Mucosa of descending colon (tissue), 3 donors: ENCODE results near the gene ADAMTS19. TPM values are rescaled to one million over a fixed set of nuclear protein-coding genes. Genes with fewer than 3 reads are reported as not detected.
"Not testable (repeated sequence)": the region's sequence is repeated elsewhere in the genome, so short reads cannot be mapped to it uniquely, and the experiment has no call there.

Source experiments
- ATAC-seq: fragments of 200-7000 bp; cut with Tn5 transposase; one replicate; pipeline ENCODE4 v1.9.1; 2020; ENCODE audit warnings: mild to moderate bottlenecking, moderate library complexity
- DNase-seq, 3 donors: peaks; one replicate each; pipeline ENCODE4 v3.0.0-alpha.2; 2020
- H3K36me3 ChIP-seq: fragments of 200-600 bp; one replicate; pipeline ENCODE4 v1.8.0; 2021; ENCODE audit warnings: low read depth, mild to moderate bottlenecking
- H3K4me1 ChIP-seq: fragments of 200-600 bp; one replicate; pipeline ENCODE4 v1.8.0; 2021; ENCODE audit warnings: low read depth, mild to moderate bottlenecking
- H3K4me3 ChIP-seq: fragments of 200-600 bp; one replicate; pipeline ENCODE4 v1.8.0; 2021; ENCODE audit warnings: mild to moderate bottlenecking
- H3K9me3 ChIP-seq: fragments of 200-600 bp; one replicate; pipeline ENCODE4 v1.8.0; 2021; ENCODE audit warnings: mild to moderate bottlenecking
- intact Hi-C, 2 donors: fragments of 100-400 bp; cut with DNase I in 1 of 2; cut with micrococcal nuclease in 1 of 2; formaldehyde crosslinking; loops; one replicate each; pipeline versions ENCODE4 v1.11.0 to v1.11.1; 2022; cut with DNase I, micrococcal nuclease
- total RNA-seq, 3 donors: library from RNA; stranded (reverse); fragmentation: NEBNext Ultra II Directional in 2 of 3; extraction: Animal tissue kit (Norgen Biotek cat#: 25700) in 2 of 3; gene quantifications; one replicate each; pipeline versions ENCODE4 v1.2.1 to v1.2.4, GENCODE V29; 2021 to 2023
- TF ChIP-seq, protein P1 (sequence below): fragments of 200-600 bp; IDR thresholded peaks from one replicate; pipeline ENCODE4 v1.8.0; 2022; ENCODE audit warnings: antibody characterized with exemption, mild to moderate bottlenecking
- donor health status: DM: no; HTN: no; CAD: no; lungs with moderate emphysema.
- donor health status: DM: no; HTN: no; CAD: no.
- donor health status: DM: no; HTN: yes; CAD: no.

ADAMTS19 gene
- total RNA-seq, 3 donors from 2014 or later: 0.12 to 1.6 (median 0.75) TPM

DNA sequence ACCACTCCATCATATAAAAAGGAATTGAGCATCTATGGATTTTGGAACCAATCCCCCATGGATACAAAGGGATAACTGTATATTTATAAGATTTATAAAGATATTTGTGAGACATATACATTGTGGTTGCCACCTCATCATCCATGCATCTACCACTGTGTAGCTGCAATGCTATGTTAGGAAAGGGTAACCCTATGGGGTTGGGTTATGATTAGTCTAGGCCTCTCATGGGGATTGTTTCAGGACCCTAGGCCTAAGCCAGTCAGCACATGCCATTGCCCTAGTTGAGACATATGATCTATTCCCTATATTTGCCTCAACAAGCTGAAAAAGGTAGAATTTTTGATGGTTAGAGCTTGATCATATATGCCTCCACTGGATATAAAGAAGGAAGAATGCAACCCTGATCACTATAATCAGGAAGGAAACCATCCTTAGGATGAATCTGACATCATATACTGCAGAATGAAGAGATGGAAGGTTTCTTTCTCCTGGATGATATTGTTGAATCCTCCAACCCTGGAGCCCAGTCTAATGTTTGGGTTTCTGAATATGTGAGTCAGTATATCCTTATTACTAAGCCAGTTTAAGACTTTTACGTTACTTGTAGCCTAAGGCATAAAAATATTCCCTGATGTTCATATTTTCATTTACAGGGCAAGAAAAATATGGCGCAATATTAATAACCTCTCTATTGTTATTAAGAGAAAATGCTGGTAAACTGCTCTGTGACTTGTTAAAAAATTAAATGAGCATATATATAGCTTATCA, 94.2 kb downstream of the ADAMTS19 start:
- no peak overlapping the region for H3K4me3 ChIP-seq
- no peaks in the 10 kb centered on the region for H3K4me1 ChIP-seq
- DNase-seq (no peak), ATAC-seq (no peak)
- H3K36me3 ChIP-seq: no peaks in the 10 kb centered on the region
- no peaks in the 10 kb centered on the region for H3K9me3 ChIP-seq
- intact Hi-C loops: no loop called here
- TF ChIP-seq, protein P1, sequence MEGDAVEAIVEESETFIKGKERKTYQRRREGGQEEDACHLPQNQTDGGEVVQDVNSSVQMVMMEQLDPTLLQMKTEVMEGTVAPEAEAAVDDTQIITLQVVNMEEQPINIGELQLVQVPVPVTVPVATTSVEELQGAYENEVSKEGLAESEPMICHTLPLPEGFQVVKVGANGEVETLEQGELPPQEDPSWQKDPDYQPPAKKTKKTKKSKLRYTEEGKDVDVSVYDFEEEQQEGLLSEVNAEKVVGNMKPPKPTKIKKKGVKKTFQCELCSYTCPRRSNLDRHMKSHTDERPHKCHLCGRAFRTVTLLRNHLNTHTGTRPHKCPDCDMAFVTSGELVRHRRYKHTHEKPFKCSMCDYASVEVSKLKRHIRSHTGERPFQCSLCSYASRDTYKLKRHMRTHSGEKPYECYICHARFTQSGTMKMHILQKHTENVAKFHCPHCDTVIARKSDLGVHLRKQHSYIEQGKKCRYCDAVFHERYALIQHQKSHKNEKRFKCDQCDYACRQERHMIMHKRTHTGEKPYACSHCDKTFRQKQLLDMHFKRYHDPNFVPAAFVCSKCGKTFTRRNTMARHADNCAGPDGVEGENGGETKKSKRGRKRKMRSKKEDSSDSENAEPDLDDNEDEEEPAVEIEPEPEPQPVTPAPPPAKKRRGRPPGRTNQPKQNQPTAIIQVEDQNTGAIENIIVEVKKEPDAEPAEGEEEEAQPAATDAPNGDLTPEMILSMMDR: no peak

DNA sequence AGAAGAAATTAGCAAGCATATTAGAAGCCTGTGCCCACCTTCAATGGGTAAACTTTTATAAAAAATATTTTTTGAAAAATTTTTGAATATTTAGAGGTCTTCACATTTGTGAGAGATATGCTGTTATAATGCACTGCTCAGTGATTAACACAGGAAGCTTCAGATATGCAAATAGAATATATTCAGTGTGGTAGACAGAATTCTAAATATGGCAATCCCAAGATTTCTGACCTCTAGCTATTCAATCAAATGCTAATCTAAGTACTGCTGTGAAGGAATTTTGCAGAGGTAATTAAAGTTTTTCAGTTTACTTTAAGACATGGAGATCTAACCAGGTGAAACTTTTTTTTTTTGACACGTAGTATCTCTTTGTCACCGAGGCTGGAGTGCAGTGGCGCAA, 103.5 kb downstream of the ADAMTS19 start:
- ATAC-seq (no peak), DNase-seq (no peak)
- Histone ChIP-seq H3K4me3 (no peak overlapping the region), H3K4me1 (no peaks in the 10 kb centered on the region), H3K36me3 (no peaks in the 10 kb centered on the region), H3K9me3 (no peaks in the 10 kb centered on the region)
- intact Hi-C loops: no loop called here
- TF ChIP-seq, protein P1: no peak

DNA sequence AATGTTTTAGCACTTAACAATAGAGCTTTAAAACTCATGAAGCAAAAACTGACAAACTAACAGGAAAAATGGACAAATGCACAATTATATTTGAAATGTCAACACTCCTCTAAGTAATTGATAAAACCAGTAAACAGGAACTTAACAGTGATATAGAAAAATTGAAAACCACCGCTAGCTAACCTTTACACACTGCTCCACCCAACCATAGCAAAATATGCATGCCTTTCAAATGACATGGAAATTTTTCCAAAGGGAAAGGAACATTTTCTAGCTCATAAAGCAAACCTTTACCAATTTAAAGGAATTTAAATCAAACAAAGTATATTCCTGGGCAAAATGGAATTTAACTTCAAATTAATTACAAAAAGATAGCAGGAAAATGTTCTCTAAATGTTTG, 109.2 kb downstream of the ADAMTS19 start:
- Histone ChIP-seq H3K4me1 (no peaks in the 10 kb centered on the region), H3K9me3 (no peaks in the 10 kb centered on the region), H3K4me3 (no peak overlapping the region), H3K36me3 (no peaks in the 10 kb centered on the region)
- intact Hi-C loops: no loop called here
- no peak for DNase-seq
- ATAC-seq: no peak
- TF ChIP-seq, protein P1: no peak

DNA sequence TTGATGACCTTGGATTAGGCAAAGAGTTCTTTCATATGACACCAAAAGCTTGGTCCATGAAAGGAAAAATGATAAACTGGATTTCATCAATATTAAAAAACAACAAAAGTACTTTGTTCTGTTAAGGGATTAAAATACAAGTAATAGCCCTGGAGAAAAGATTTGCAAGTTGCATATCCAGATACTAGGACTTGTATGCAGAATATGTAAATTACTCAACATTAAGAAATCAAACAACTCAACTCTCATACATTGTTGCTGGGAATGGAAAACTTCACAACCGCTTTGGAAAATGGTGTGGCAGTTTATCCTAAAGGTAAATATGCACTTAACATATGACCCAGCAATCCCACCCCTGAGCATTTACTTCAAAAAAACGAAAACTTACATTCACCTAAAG, 112.0 kb downstream of the ADAMTS19 start:
- intact Hi-C loops: no loop called here
- no peak for DNase-seq
- TF ChIP-seq, protein P1: no peak
- ATAC-seq: no peak
- no peaks in the 10 kb centered on the region for H3K4me1 ChIP-seq
- H3K36me3 ChIP-seq: no peaks in the 10 kb centered on the region
- H3K4me3 ChIP-seq: no peak overlapping the region
- H3K9me3 ChIP-seq: no peaks in the 10 kb centered on the region

DNA sequence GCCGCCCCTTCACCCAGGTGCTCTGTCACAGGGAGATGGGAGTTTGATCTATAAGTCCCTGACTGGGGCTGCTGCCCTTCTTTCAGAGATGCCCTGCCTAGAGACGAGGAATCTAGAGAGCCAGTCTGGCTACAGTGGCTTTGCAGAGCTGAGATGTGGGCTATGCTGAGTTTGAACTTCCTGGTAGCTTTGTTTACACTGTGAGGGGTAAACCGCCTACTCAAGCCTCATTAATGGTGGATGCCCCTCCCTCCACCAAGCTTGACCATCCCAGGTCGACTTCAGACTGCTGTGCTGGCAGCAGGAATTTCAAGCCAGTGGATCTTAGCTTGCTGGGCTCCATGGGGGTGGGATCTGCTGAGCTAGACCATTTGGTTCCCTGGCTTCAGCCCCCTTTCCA, 124.4 kb downstream of the ADAMTS19 start:
- H3K4me1 ChIP-seq, H3K4me3 ChIP-seq, H3K36me3 ChIP-seq, H3K9me3 ChIP-seq, DNase-seq, intact Hi-C loops, ATAC-seq: not testable (repeated sequence)

DNA sequence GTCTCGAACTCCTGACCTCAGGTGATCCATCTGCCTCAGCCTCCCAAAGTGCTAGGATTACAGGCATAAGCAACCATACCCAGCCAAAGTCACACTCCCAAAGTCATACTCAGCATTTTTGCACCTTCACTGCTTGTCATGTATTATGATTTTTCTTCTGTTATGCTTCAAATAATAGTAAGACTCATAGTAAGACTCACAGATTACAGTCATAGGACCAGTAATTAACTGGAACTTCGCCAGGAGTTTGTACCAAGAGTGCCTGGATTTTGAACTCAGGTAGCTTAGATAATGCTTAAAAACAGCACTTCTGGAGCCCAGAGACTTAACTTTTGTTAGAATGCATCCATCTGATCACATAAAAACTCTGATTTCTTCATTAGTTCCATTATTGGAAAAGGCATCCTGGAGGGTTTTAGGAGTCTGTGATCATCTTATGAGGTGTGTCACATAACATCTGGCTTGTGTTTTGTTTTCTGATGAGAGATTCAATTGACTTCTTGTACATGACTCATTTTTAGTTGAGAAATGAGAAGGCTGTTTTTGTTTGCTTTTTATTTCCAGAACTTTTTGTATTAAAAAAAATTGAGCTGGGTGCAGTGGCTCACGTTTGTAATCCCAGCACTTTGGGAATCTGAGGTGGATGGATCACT, 131.5 kb downstream of the ADAMTS19 start:
- Histone ChIP-seq H3K4me1 (no peaks in the 10 kb centered on the region), H3K4me3 (no peak overlapping the region), H3K36me3 (no peaks in the 10 kb centered on the region), H3K9me3 (no peaks in the 10 kb centered on the region)
- ATAC-seq (no peak), DNase-seq (no peak)
- TF ChIP-seq, protein P1: no peak
- intact Hi-C loops: no loop called here
